Kidney epithelial cell (primary cell): Measurements from ENCODE around the gene AAMP. TPM values are rescaled to one million over a fixed set of nuclear protein-coding genes. Genes with fewer than 3 reads are reported as not detected.

ENCODE experiments used
- DNase-seq: peaks from one replicate; pipeline ENCODE4 v3.0.0-alpha.2; 2010; ENCODE audit warnings: low read depth
- H3K27me3 ChIP-seq: 2 replicates; pipeline ENCODE4 v1.6.0; 2011; ENCODE audit warnings: low read length; ENCODE audit not compliant: control insufficient read depth, insufficient read depth
- H3K36me3 ChIP-seq: 2 replicates; pipeline ENCODE4 v1.5.1; 2011; ENCODE audit warnings: low read length; ENCODE audit not compliant: control insufficient read depth, insufficient read depth
- H3K4me3 ChIP-seq: 2 replicates; pipeline ENCODE4 v1.5.1; 2011; ENCODE audit warnings: low read depth, mild to moderate bottlenecking, control low read depth, low read length
- CTCF ChIP-seq: IDR thresholded peaks from 2 replicates; pipeline ENCODE4 v1.5.1; 2011; ENCODE audit warnings: mild to moderate bottlenecking, moderate library complexity, low read length, control low read depth, inconsistent platforms; ENCODE audit not compliant: insufficient read depth, poor library complexity, severe bottlenecking
- total RNA-seq: library from RNA; depleted of rRNA; stranded (reverse); fragments of >200 nt; gene quantifications from 2 replicates; pipeline ENCODE4 v1.2.3, GENCODE V29; 2015

AAMP gene
- total RNA-seq, 1 donor from 2014 or later, result 174 TPM

DNA sequence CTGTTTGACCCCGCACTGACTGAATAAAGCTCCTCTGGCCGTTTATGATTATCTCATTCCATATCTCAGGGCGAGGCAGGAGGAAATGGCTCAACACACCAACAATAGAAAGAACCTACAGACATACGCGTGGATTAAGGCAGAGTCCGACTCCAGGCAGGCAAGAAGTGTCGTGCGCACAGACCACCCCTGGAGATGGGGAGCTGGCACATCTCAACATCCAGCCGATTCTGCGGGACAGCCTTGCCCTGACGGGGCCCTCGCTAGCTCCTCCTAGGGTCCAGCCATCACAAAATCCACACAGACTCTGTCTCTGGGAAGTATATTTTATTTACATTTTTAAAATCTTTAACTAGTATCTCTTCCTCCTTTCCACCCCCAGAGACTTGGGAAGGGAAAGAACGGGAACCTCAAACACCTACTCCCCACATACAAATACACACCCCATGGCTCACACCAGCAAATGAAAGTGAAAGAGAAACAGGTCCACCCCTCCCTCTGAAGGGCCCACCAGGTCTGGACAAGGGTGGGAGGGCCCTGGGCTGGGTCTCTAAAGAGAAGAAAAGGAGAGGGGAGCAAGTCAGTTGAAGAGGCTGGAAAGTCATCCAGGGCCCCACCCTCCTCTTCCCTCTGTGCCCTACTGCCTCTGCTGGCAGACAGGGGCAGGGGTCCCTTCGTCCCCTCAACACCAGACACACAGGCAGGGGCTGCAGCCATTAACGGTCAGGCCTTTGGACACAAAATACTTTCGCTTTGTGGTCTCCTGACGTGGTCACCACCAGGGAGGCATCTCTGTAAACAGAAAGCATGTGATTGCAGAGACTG is 5.9 kb downstream of the AAMP start:
- H3K4me3 ChIP-seq, result no peak overlapping the region
- peak; percentile 13 for TF ChIP-seq CTCF
- no peak for DNase-seq
- no peaks in the 10 kb centered on the region for H3K27me3 ChIP-seq
- no peaks in the 10 kb centered on the region for H3K36me3 ChIP-seq

DNA sequence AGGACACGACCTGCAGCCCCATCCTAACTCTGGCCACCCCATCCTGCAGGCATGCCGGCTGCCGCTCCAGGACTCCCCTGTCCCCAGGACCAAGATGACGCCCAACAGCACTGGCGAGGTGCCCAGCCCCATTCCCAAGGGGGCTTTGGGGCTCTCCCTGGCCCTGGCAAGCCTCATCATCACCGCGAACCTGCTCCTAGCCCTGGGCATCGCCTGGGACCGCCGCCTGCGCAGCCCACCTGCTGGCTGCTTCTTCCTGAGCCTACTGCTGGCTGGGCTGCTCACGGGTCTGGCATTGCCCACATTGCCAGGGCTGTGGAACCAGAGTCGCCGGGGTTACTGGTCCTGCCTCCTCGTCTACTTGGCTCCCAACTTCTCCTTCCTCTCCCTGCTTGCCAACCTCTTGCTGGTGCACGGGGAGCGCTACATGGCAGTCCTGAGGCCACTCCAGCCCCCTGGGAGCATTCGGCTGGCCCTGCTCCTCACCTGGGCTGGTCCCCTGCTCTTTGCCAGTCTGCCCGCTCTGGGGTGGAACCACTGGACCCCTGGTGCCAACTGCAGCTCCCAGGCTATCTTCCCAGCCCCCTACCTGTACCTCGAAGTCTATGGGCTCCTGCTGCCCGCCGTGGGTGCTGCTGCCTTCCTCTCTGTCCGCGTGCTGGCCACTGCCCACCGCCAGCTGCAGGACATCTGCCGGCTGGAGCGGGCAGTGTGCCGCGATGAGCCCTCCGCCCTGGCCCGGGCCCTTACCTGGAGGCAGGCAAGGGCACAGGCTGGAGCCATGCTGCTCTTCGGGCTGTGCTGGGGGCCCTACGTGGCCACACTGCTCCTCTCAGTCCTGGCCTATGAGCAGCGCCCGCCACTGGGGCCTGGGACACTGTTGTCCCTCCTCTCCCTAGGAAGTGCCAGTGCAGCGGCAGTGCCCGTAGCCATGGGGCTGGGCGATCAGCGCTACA is 7.0 kb downstream of the AAMP start:
- no peak for TF ChIP-seq CTCF
- Histone ChIP-seq H3K4me3 (no peak overlapping the region), H3K36me3 (no peaks in the 10 kb centered on the region), H3K27me3 (no peaks in the 10 kb centered on the region)
- DNase-seq, result no peak

DNA sequence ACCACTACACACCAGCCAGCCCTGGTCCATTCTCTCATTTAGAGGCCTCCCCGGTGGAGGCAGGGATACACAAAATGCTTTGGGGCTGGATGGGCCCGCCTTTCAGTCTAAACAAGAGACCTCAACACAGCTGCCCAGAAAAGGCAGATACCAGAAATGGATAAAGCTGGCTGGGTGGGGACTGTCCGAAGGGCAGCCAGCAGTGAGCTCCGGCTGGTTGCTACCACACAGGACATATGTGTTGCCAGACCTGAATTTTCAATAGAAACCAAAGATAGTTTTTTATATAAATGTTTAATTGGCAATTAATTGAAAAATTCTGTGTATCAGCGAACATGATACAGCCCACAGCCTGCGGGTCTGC is 7.7 kb downstream of the AAMP start:
- TF ChIP-seq CTCF, result no peak
- no peak for DNase-seq
- H3K4me3 ChIP-seq, result no peak overlapping the region
- no peaks in the 10 kb centered on the region for H3K27me3 ChIP-seq
- H3K36me3 ChIP-seq, result no peaks in the 10 kb centered on the region

GRCh38 chr2:218261423-218262236 is 8.3 kb downstream of the AAMP start:
- no peak for DNase-seq
- TF ChIP-seq CTCF, result no peak
- Histone ChIP-seq H3K27me3 (no peaks in the 10 kb centered on the region), H3K4me3 (no peak overlapping the region), H3K36me3 (no peaks in the 10 kb centered on the region)

DNA sequence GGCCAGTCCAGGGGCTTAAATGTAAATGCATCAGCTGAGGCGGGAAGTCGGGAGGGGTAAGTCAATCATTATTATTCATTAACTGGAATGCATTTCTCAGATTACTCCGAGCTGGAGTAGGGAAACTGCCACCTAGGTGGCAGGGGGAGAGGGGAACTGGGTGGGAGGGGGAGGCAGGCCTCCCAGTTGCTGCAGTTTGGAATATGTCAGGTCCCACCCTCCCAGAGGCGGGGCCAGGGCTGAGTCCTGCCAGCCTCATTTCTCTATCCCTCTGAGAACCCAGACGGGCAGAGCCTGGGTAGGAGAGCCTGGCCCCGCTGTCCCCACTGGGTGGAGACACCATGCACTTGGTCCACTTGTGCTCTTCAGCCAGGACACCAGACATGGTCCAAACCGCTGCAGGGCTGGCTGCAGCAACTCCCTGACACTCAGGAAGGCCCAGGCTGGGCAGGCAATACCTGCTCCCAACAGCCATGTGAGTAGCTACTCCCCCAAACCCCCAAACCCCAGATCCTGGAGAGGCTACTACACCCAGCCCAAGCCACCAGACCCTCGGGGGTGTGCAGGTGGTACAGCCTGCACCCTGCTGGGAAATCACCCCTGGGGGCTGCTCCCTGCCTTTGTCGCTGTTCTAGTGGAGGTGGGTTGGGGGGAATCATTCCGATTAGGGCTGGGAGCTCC is 9.1 kb downstream of the AAMP start, which contains the start of gene GPBAR1:
Gene GPBAR1, plus strand, starts transcription at position 274 of the 681 bp plus-strand sequence. CDS start 1,710 bp downstream, outside the sequence.
- TF ChIP-seq CTCF, result peak; percentile 15
- no peak for DNase-seq
- Histone ChIP-seq H3K36me3 (no peaks in the 10 kb centered on the region), H3K27me3 (no peaks in the 10 kb centered on the region), H3K4me3 (no peak within 1 kb of the TSS)
